Thoracic aorta (tissue), 2 donors: ENCODE data around the gene FURIN. TPM values are rescaled to one million over a fixed set of nuclear protein-coding genes. Genes with fewer than 3 reads are reported as not detected.

ENCODE experiments used
- ATAC-seq: fragments of 150-250 bp; one replicate; pipeline ENCODE4 v1.8.0; 2017; ENCODE audit warnings: low read depth; ENCODE audit not compliant: insufficient number of reproducible peaks, low FRiP score
- DNase-seq: peaks from one replicate; pipeline ENCODE4 v3.0.0-alpha.2; 2020; ENCODE audit warnings: low spot score
- H3K27ac ChIP-seq, 2 donors: fragments of 200-600 bp; sonication (generic); 1 replicate in 1 of 2; 2 replicates in 1 of 2; pipeline ENCODE4 v1.5.1; 2016; ENCODE audit warnings: mild to moderate bottlenecking in 2 of 2, moderate library complexity in 2 of 2
- H3K27me3 ChIP-seq: fragments of 200-600 bp; sonication (generic); replicated peaks from 2 replicates; pipeline ENCODE4 v1.6.0; 2016; ENCODE audit warnings: mild to moderate bottlenecking; ENCODE audit not compliant: insufficient read depth
- H3K36me3 ChIP-seq: fragments of 200-600 bp; sonication (generic); one replicate; pipeline ENCODE4 v1.5.1; 2016
- H3K4me1 ChIP-seq, 2 donors: fragments of 200-600 bp; sonication (generic); 1 replicate in 1 of 2; 2 replicates in 1 of 2; pipeline versions ENCODE4 v1.5.1 to v1.6.0; 2016; ENCODE audit warnings: low read depth in 2 of 2, mild to moderate bottlenecking in 1 of 2; ENCODE audit not compliant: control insufficient read depth in 1 of 2
- H3K4me3 ChIP-seq: fragments of 200-600 bp; sonication (generic); 2 replicates; pipeline ENCODE4 v1.5.1; 2016; ENCODE audit warnings: mild to moderate bottlenecking
- H3K9me3 ChIP-seq: fragments of 200-600 bp; sonication (generic); 2 replicates; pipeline ENCODE4 v1.5.1; 2016
- CTCF ChIP-seq: fragments of 200-600 bp; sonication (generic); IDR thresholded peaks from one replicate; pipeline ENCODE4 v1.5.1; 2019; ENCODE audit warnings: antibody characterized with exemption
- total RNA-seq, 2 donors: library from RNA; depleted of rRNA; stranded (reverse); fragments of >200 nt; gene quantifications; one replicate each; pipeline versions ENCODE4 v1.1.0 to v1.2.3, GENCODE V29; 2016

Gene FURIN
- total RNA-seq, 2 donors from 2014 or later = 78.4 to 89.7 TPM

- no peak for ATAC-seq
- Histone ChIP-seq H3K36me3 (no peaks in the 10 kb centered on the region), H3K4me3 (no peak overlapping the region), H3K27me3 (no peaks in the 10 kb centered on the region), H3K4me1 (peaks cover 10 to 22% of the 10 kb centered on the region in 2 donors), H3K9me3 (no peaks in the 10 kb centered on the region), H3K27ac (no peak overlapping the region)
- no peak for TF ChIP-seq CTCF
- no peak for DNase-seq
Observed at GRCh38 chr15:90866800-90867199, 1.6 kb upstream of the FURIN start.

GRCh38 chr15:90869140-90869541, 753 bp downstream of the FURIN start:
- DNase-seq (no peak), ATAC-seq (no peak)
- Histone ChIP-seq H3K4me3 (no peak overlapping the region), H3K27me3 (no peaks in the 10 kb centered on the region), H3K36me3 (no peaks in the 10 kb centered on the region), H3K4me1 (peaks cover 29 to 41% of the 10 kb centered on the region in 2 donors), H3K9me3 (no peaks in the 10 kb centered on the region), H3K27ac (peak overlapping the region; percentile 41 to 94)
- TF ChIP-seq CTCF = no peak

- Histone ChIP-seq H3K4me1 (peaks cover 33 to 45% of the 10 kb centered on the region in 2 donors), H3K9me3 (no peaks in the 10 kb centered on the region), H3K27ac (peak overlapping the region; percentile 89 to 94), H3K27me3 (no peaks in the 10 kb centered on the region), H3K4me3 (peak overlapping the region; percentile 97), H3K36me3 (no peaks in the 10 kb centered on the region)
- TF ChIP-seq CTCF = no peak
- ATAC-seq (peak; percentile 58), DNase-seq (peak; percentile 60)
Observed at GRCh38 chr15:90869601-90870353, 1.4 kb downstream of the FURIN start.

- peak overlapping the region; percentile 97 for H3K4me3 ChIP-seq
- peak overlapping the region; percentile 89 to 94 for H3K27ac ChIP-seq
- H3K4me1 ChIP-seq = peaks cover 33 to 45% of the 10 kb centered on the region in 2 donors
- peaks cover under 1% of the 10 kb centered on the region for H3K36me3 ChIP-seq
- no peaks in the 10 kb centered on the region for H3K27me3 ChIP-seq
- ATAC-seq = no peak
- no peak for DNase-seq
- TF ChIP-seq CTCF = no peak
- H3K9me3 ChIP-seq = no peaks in the 10 kb centered on the region
Observed at GRCh38 chr15:90870354-90871138, 2.2 kb downstream of the FURIN start.

GRCh38 chr15:90871139-90871715, 2.8 kb downstream of the FURIN start:
- Histone ChIP-seq H3K9me3 (no peaks in the 10 kb centered on the region), H3K36me3 (peaks cover 6% of the 10 kb centered on the region), H3K27ac (peak overlapping the region; percentile 89 to 94), H3K27me3 (no peaks in the 10 kb centered on the region), H3K4me3 (peak overlapping the region; percentile 97), H3K4me1 (peaks cover 33 to 45% of the 10 kb centered on the region in 2 donors)
- no peak for ATAC-seq
- TF ChIP-seq CTCF = no peak
- no peak for DNase-seq
